Measurements from ENCODE around the gene TRPV4. TPM values are rescaled to one million over a fixed set of nuclear protein-coding genes. Genes with fewer than 3 reads are reported as not detected.

The TRPV4 gene
- total RNA-seq, 1 experiment from 2014 or later: 2.9 TPM

GRCh38 chr12:109828754-109829511, 4.3 kb downstream of the TRPV4 start:
- TF ChIP-seq FOXK1 (CRISPR knock-in tag; IDR thresholded peaks at IDR 0.05) (no peak), ZNF121 (CRISPR knock-in tag; IDR thresholded peaks at IDR 0.05) (peak; percentile 88; the same call in 1 of the 2 replicates)
- ChIA-PET CTCF (interaction anchor here (0.9 to 2.6 kb wide), 5 partner anchors 13 to 24 kb away, joined by 4 to 19 read pairs (median 8); no protein-coding TSS in a partner anchor), POLR2A (interaction anchor here (0.6 to 1.0 kb wide), 2 partner anchors 23 to 25 kb away, joined by 3 to 6 read pairs; no protein-coding TSS in a partner anchor)
- peaks cover 4% of the 10 kb centered on the region for H3K27me3 Mint-ChIP-seq (ENCODE audit: low read depth)
- no peak for DNase-seq (ENCODE audit: low spot score)
- no peaks in the 10 kb centered on the region for H3K36me3 Mint-ChIP-seq
- H3K4me3 Mint-ChIP-seq: no peak overlapping the region
- H3K4me1 Mint-ChIP-seq: peaks cover 6% of the 10 kb centered on the region
- no peak overlapping the region for H3K27ac Mint-ChIP-seq
- H3K9me3 Mint-ChIP-seq: no peaks in the 10 kb centered on the region
- ATAC-seq: no peak

- TF ChIP-seq TEAD1 (CRISPR knock-in tag; IDR thresholded peaks at IDR 0.05) (no peak), EMX1 (CRISPR knock-in tag; IDR thresholded peaks at IDR 0.05) (no peak), ZNF671 (CRISPR knock-in tag; IDR thresholded peaks at IDR 0.05) (no peak), MXD4 (CRISPR knock-in tag; IDR thresholded peaks at IDR 0.05; ENCODE audit: borderline replicate concordance) (no peak), SOX15 (CRISPR knock-in tag; IDR thresholded peaks at IDR 0.05) (no peak), FOXJ3 (CRISPR knock-in tag; IDR thresholded peaks at IDR 0.05; ENCODE audit: borderline replicate concordance) (no peak)
- ATAC-seq: no peak; the same call in 1 of the 2 replicates
- ChIA-PET CTCF (interaction anchor here (0.9 to 2.5 kb wide), 4 partner anchors 12 to 25 kb away, joined by 4 to 19 read pairs (median 6); no protein-coding TSS in a partner anchor), POLR2A (interaction anchor here (1.0 kb wide), 1 partner anchor 26 kb away, joined by 3 read pairs; no protein-coding TSS in a partner anchor)
- Mint-ChIP-seq H3K27me3 (ENCODE audit: low read depth) (peaks cover 4% of the 10 kb centered on the region), H3K4me3 (no peak overlapping the region), H3K4me1 (peaks cover 3% of the 10 kb centered on the region; the same call in 1 of the 2 replicates), H3K27ac (no peak overlapping the region), H3K36me3 (no peaks in the 10 kb centered on the region), H3K9me3 (no peaks in the 10 kb centered on the region)
- no peak for DNase-seq (ENCODE audit: low spot score)
Measured at GRCh38 chr12:109827566-109828550, 5.3 kb downstream of the TRPV4 start.

GRCh38 chr12:109827080-109827479, 6.1 kb downstream of the TRPV4 start:
- Mint-ChIP-seq H3K27ac (no peak overlapping the region), H3K4me1 (peaks cover 10% of the 10 kb centered on the region), H3K4me3 (no peak overlapping the region), H3K36me3 (no peaks in the 10 kb centered on the region), H3K9me3 (no peaks in the 10 kb centered on the region), H3K27me3 (ENCODE audit: low read depth) (peaks cover 2% of the 10 kb centered on the region)
- TF ChIP-seq NFE2L1 (CRISPR knock-in tag; IDR thresholded peaks at IDR 0.05) (no peak), NR2C2 (CRISPR knock-in tag; IDR thresholded peaks at IDR 0.05) (no peak), CBFB (CRISPR knock-in tag; IDR thresholded peaks at IDR 0.05; ENCODE audit: low read depth) (no peak), SMAD3 (CRISPR knock-in tag; IDR thresholded peaks at IDR 0.05; ENCODE audit: borderline replicate concordance) (no peak), MLX (CRISPR knock-in tag; IDR thresholded peaks at IDR 0.05) (no peak), GABPB1 (CRISPR knock-in tag; IDR thresholded peaks at IDR 0.05) (no peak), HMGXB4 (CRISPR knock-in tag; IDR thresholded peaks at IDR 0.05) (no peak), KAT7 (CRISPR knock-in tag; IDR thresholded peaks at IDR 0.05; ENCODE audit: borderline replicate concordance) (no peak), ZNF138 (CRISPR knock-in tag; conservative IDR thresholded peaks at IDR 0.05) (no peak), NR1H2 (CRISPR knock-in tag; IDR thresholded peaks at IDR 0.05) (no peak), TEAD4 (CRISPR knock-in tag; IDR thresholded peaks at IDR 0.05) (no peak), ZNF281 (CRISPR knock-in tag; IDR thresholded peaks at IDR 0.05) (no peak), USF1 (CRISPR knock-in tag; IDR thresholded peaks at IDR 0.05) (no peak), NR3C1 (CRISPR knock-in tag; conservative IDR thresholded peaks at IDR 0.05; ENCODE audit: low read depth) (no peak), JAZF1 (CRISPR knock-in tag; IDR thresholded peaks at IDR 0.05) (no peak)
- ChIA-PET POLR2A (no interaction called here), CTCF (interaction anchor here (0.9 kb wide), 1 partner anchor 18 kb away, joined by 3 read pairs; no protein-coding TSS in a partner anchor)
- ATAC-seq (no peak), DNase-seq (ENCODE audit: low spot score) (no peak)
